ENCODE data around the gene ECPAS. TPM values are rescaled to one million over a fixed set of nuclear protein-coding genes. Genes with fewer than 3 reads are reported as not detected.

Gene ECPAS
- total RNA-seq, 1 donor from 2014 or later, result 117 TPM

- H3K27me3 Mint-ChIP-seq, result peaks cover 2% of the 10 kb centered on the region
- peak; percentile 49 for DNase-seq (ENCODE audit: low spot score, unreplicated experiment)
- H3K4me1 Mint-ChIP-seq (ENCODE audit: low read depth), result peaks cover 12% of the 10 kb centered on the region
- H3K36me3 Mint-ChIP-seq (ENCODE audit: insufficient read depth), result no peaks in the 10 kb centered on the region
- peak overlapping the region; percentile 86 for H3K4me3 Mint-ChIP-seq (ENCODE audit: low read depth)
- H3K9me3 Mint-ChIP-seq (ENCODE audit: low read depth), result no peaks in the 10 kb centered on the region
- no peak for TF ChIP-seq CTCF (IDR thresholded peaks at IDR 0.05; ENCODE audit: unreplicated experiment)
- peak overlapping the region; percentile 90 for H3K27ac Mint-ChIP-seq
Observed at GRCh38 chr9:111482694-111483438, 1.3 kb downstream of the ECPAS start.

GRCh38 chr9:111481885-111482636 is 2.1 kb downstream of the ECPAS start:
- H3K4me1 Mint-ChIP-seq (ENCODE audit: low read depth), result peaks cover 13% of the 10 kb centered on the region
- H3K27ac Mint-ChIP-seq, result peak overlapping the region; percentile 90
- H3K4me3 Mint-ChIP-seq (ENCODE audit: low read depth), result peak overlapping the region; percentile 86
- no peaks in the 10 kb centered on the region for H3K27me3 Mint-ChIP-seq
- DNase-seq (ENCODE audit: low spot score, unreplicated experiment), result no peak
- no peaks in the 10 kb centered on the region for H3K9me3 Mint-ChIP-seq (ENCODE audit: low read depth)
- no peak for TF ChIP-seq CTCF (IDR thresholded peaks at IDR 0.05; ENCODE audit: unreplicated experiment)
- H3K36me3 Mint-ChIP-seq (ENCODE audit: insufficient read depth), result no peaks in the 10 kb centered on the region

GRCh38 chr9:111477677-111478076 is 6.5 kb downstream of the ECPAS start:
- no peak for TF ChIP-seq CTCF (IDR thresholded peaks at IDR 0.05; ENCODE audit: unreplicated experiment)
- Mint-ChIP-seq H3K36me3 (ENCODE audit: insufficient read depth) (no peaks in the 10 kb centered on the region), H3K27ac (no peak overlapping the region), H3K9me3 (ENCODE audit: low read depth) (no peaks in the 10 kb centered on the region), H3K4me3 (ENCODE audit: low read depth) (no peak overlapping the region), H3K4me1 (ENCODE audit: low read depth) (peaks cover 21% of the 10 kb centered on the region), H3K27me3 (no peaks in the 10 kb centered on the region)
- DNase-seq (ENCODE audit: low spot score, unreplicated experiment), result no peak

GRCh38 chr9:111475195-111475594 is 9.0 kb downstream of the ECPAS start:
- no peak for DNase-seq (ENCODE audit: low spot score, unreplicated experiment)
- no peak overlapping the region for H3K27ac Mint-ChIP-seq
- H3K4me1 Mint-ChIP-seq (ENCODE audit: low read depth), result peaks cover 9% of the 10 kb centered on the region
- no peak for TF ChIP-seq CTCF (IDR thresholded peaks at IDR 0.05; ENCODE audit: unreplicated experiment)
- no peaks in the 10 kb centered on the region for H3K9me3 Mint-ChIP-seq (ENCODE audit: low read depth)
- H3K4me3 Mint-ChIP-seq (ENCODE audit: low read depth), result no peak overlapping the region
- H3K36me3 Mint-ChIP-seq (ENCODE audit: insufficient read depth), result no peaks in the 10 kb centered on the region
- H3K27me3 Mint-ChIP-seq, result no peaks in the 10 kb centered on the region

GRCh38 chr9:111474385-111474784 is 9.8 kb downstream of the ECPAS start:
- H3K4me1 Mint-ChIP-seq (ENCODE audit: low read depth), result peaks cover 9% of the 10 kb centered on the region
- H3K9me3 Mint-ChIP-seq (ENCODE audit: low read depth), result no peaks in the 10 kb centered on the region
- no peak for DNase-seq (ENCODE audit: low spot score, unreplicated experiment)
- no peak for TF ChIP-seq CTCF (IDR thresholded peaks at IDR 0.05; ENCODE audit: unreplicated experiment)
- H3K4me3 Mint-ChIP-seq (ENCODE audit: low read depth), result no peak overlapping the region
- H3K36me3 Mint-ChIP-seq (ENCODE audit: insufficient read depth), result no peaks in the 10 kb centered on the region
- H3K27me3 Mint-ChIP-seq, result no peaks in the 10 kb centered on the region
- H3K27ac Mint-ChIP-seq, result no peak overlapping the region
